Transverse colon (tissue), 4 donors: ENCODE results near the gene SLC12A7. TPM values are rescaled to one million over a fixed set of nuclear protein-coding genes. Genes with fewer than 3 reads are reported as not detected.

Experiments
- DNase-seq: peaks from one replicate; pipeline ENCODE4 v3.0.0-alpha.2; 2019
- H3K27ac ChIP-seq, 4 donors: fragments of 200-600 bp; sonication (generic); 2 replicates each; pipeline ENCODE4 v1.5.1; 2016 to 2018; ENCODE audit warnings: inconsistent platforms in 4 of 4
- H3K27me3 ChIP-seq: fragments of 200-600 bp; sonication (generic); 2 replicates; pipeline ENCODE4 v1.5.1; 2017; ENCODE audit warnings: inconsistent platforms
- H3K36me3 ChIP-seq, 4 donors: fragments of 200-600 bp; sonication (generic); 2 replicates each; pipeline ENCODE4 v1.5.1; 2017 to 2019; ENCODE audit warnings: inconsistent platforms in 4 of 4
- H3K4me1 ChIP-seq, 4 donors: fragments of 200-600 bp; sonication (generic); 2 replicates each; pipeline ENCODE4 v1.5.1; 2017 to 2020; ENCODE audit warnings: inconsistent platforms in 4 of 4
- H3K4me3 ChIP-seq, 4 donors: fragments of 200-600 bp; sonication (generic); 1 replicate in 1 of 4; 2 replicates in 3 of 4; pipeline versions ENCODE4 v1.5.1 to v1.6.1; 2017 to 2019; ENCODE audit warnings: inconsistent platforms in 4 of 4
- H3K9me3 ChIP-seq, 2 donors: fragments of 200-600 bp; sonication (generic); 2 replicates each; pipeline ENCODE4 v1.5.1; 2017 to 2019; ENCODE audit warnings: inconsistent platforms in 2 of 2
- EP300 ChIP-seq: sonication (generic); formaldehyde crosslinking; IDR thresholded peaks from one replicate; pipeline ENCODE4 v1.6.1; 2017; ENCODE audit warnings: antibody characterized with exemption, low read depth
- POLR2A ChIP-seq: fragments of 450-650 bp; IDR thresholded peaks from one replicate; pipeline ENCODE4 v1.6.1; 2016; ENCODE audit warnings: antibody characterized with exemption, mild to moderate bottlenecking, moderate library complexity
- POLR2AphosphoS5 ChIP-seq, 3 donors: sonication (generic); formaldehyde crosslinking; IDR thresholded peaks; one replicate each; pipeline ENCODE4 v1.6.1; 2016; ENCODE audit warnings: antibody characterized with exemption in 3 of 3
- WGBS, 2 donors: methylation state at CpG; one replicate each; pipeline ENCODE4 v1.1.5; 2018; ENCODE audit warnings: low coverage in 1 of 2; 5-methylcytosine and 5-hydroxymethylcytosine counted together
- in situ Hi-C, 4 donors: fragments of 200-750 bp; cut with MboI; loops; one replicate each; pipeline versions ENCODE4 v1.15.0 to v1.15.1; 2017; ENCODE audit warnings: low sequenced_read_pairs in 3 of 4, low pct_ligation_motif_present in 1 of 4, low pct_unique_long_range_greater_than_20kb in 1 of 4
- intact Hi-C: fragments of 100-400 bp; cut with DNase I; formaldehyde crosslinking; loops from one replicate; pipeline ENCODE4 v1.15.1; 2023; ENCODE audit warnings: low total_unique reads
- total RNA-seq, 4 donors: library from RNA; depleted of rRNA; stranded (reverse); fragments of >200 nt; gene quantifications; one replicate each; pipeline ENCODE4 v1.1.0, GENCODE V29; 2016
- TF ChIP-seq, protein P1 (sequence below), 5 experiments: fragments of 200-600 bp in 3 of 5; fragments of 450-650 bp in 2 of 5; sonication (generic) in 3 of 5; IDR thresholded peaks; 1 replicate in 2 of 5; 2 replicates in 3 of 5; pipeline ENCODE4 v1.5.1; 2016 to 2017; ENCODE audit warnings: antibody characterized with exemption in 5 of 5, inconsistent platforms in 3 of 5, mild to moderate bottlenecking in 2 of 5, moderate library complexity in 1 of 5

The SLC12A7 gene
- total RNA-seq, 4 donors from 2014 or later, result 60.7 to 144 (median 61.4) TPM

DNA sequence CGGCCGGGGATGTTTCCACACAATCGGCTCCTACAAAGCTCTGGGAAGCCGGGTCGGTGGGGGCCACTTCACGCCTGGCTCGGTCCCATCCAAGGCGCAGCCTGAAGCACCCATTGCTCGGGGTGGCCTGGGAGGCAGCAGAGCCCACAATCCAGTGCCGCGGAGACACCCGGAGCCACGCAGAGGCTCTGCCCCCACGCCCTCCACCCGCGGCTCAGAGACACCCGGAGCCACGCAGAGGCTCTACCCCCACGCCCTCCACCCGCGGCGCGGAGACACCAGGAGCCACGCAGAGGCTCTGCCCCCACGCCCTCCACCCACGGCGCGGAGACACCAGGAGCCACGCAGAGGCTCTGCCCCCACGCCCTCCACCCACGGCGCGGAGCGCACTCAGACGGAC, 31.9 kb downstream of the SLC12A7 start:
- no peak overlapping the region for H3K27ac ChIP-seq
- H3K36me3 ChIP-seq, result peaks cover 0 to 20% (median 9%) of the 10 kb centered on the region in 4 donors
- no peaks in the 10 kb centered on the region for H3K4me1 ChIP-seq
- H3K27me3 ChIP-seq, result no peaks in the 10 kb centered on the region
- in situ Hi-C loops (no loop called here), intact Hi-C loops (no loop called here)
- TF ChIP-seq POLR2A, result no peak
- TF ChIP-seq POLR2AphosphoS5 (IDR thresholded peaks at IDR 0.05), result no peak
- TF ChIP-seq EP300, result no peak
- TF ChIP-seq, protein P1, sequence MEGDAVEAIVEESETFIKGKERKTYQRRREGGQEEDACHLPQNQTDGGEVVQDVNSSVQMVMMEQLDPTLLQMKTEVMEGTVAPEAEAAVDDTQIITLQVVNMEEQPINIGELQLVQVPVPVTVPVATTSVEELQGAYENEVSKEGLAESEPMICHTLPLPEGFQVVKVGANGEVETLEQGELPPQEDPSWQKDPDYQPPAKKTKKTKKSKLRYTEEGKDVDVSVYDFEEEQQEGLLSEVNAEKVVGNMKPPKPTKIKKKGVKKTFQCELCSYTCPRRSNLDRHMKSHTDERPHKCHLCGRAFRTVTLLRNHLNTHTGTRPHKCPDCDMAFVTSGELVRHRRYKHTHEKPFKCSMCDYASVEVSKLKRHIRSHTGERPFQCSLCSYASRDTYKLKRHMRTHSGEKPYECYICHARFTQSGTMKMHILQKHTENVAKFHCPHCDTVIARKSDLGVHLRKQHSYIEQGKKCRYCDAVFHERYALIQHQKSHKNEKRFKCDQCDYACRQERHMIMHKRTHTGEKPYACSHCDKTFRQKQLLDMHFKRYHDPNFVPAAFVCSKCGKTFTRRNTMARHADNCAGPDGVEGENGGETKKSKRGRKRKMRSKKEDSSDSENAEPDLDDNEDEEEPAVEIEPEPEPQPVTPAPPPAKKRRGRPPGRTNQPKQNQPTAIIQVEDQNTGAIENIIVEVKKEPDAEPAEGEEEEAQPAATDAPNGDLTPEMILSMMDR (IDR thresholded peaks at IDR 0.05), result no peak
- no peak for DNase-seq
- H3K9me3 ChIP-seq, result no peaks in the 10 kb centered on the region
- H3K4me3 ChIP-seq, result no peak overlapping the region
- WGBS, 2 donors, result 94% methylated on average over 15 of the region's 35 CpGs; no CpG with 5 or more reads in 1 of the 2 donors

DNA sequence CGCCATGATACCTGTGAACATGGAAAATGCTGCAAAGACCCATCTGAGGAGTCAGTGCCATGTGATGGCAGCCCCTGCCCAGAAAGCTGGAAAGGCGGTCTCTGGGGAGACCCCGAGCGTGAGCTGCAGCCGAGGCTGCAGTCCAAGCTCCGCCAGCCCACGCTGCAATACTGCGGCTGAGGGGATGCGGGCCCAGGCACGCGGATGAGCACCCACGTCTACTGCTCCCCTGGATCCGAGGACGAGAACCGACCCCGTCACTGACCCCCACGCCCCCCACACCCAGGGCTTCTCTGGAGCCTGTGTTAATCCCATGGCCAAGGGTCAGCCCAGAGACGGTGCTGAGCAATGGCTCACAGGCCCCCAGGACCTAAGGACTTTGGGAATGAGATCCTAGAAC, 32.4 kb downstream of the SLC12A7 start:
- DNase-seq, result no peak
- Histone ChIP-seq H3K36me3 (peaks cover 0 to 23% (median 8%) of the 10 kb centered on the region in 4 donors), H3K27me3 (no peaks in the 10 kb centered on the region), H3K9me3 (no peaks in the 10 kb centered on the region), H3K4me1 (no peaks in the 10 kb centered on the region), H3K4me3 (no peak overlapping the region), H3K27ac (no peak overlapping the region)
- in situ Hi-C loops (no loop called here), intact Hi-C loops (no loop called here)
- TF ChIP-seq, protein P1 (IDR thresholded peaks at IDR 0.05), result no peak
- TF ChIP-seq POLR2AphosphoS5 (IDR thresholded peaks at IDR 0.05), result no peak
- no peak for TF ChIP-seq EP300
- TF ChIP-seq POLR2A, result no peak
- 95% methylated on average over 18 of the region's 18 CpGs; no CpG with 5 or more reads in 1 of the 2 donors for WGBS, 2 donors

DNA sequence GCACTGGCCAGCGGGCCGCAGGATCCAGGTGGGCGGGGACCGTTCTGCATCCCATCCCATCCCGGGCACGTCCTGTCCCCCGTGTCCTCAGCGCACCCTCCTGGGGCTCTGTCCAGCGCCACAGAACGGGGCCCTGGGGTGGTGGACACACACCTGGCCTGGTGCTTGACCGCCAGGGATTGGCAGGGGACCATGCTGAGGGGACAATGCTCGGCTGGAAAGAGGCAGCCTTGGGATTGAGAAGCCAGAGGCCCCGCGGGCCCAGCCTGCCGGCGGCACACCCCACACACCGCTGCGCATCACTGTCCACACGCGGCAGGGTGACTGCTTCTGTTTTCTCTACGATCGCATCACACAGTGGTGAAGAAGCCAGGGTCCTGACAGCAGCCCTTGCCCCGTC, 33.0 kb downstream of the SLC12A7 start:
- Histone ChIP-seq H3K9me3 (no peaks in the 10 kb centered on the region), H3K27ac (no peak overlapping the region), H3K4me1 (no peaks in the 10 kb centered on the region), H3K27me3 (no peaks in the 10 kb centered on the region), H3K36me3 (peaks cover 0 to 25% (median 5%) of the 10 kb centered on the region in 4 donors), H3K4me3 (no peak overlapping the region)
- no peak for DNase-seq
- intact Hi-C loops, result no loop called here
- TF ChIP-seq POLR2A, result no peak
- TF ChIP-seq, protein P1 (IDR thresholded peaks at IDR 0.05), result no peak
- TF ChIP-seq EP300, result no peak
- TF ChIP-seq POLR2AphosphoS5 (IDR thresholded peaks at IDR 0.05), result no peak
- in situ Hi-C loops, result no loop called here
- WGBS, 2 donors, result 94% methylated on average over 22 of the region's 23 CpGs; no CpG with 5 or more reads in 1 of the 2 donors

DNA sequence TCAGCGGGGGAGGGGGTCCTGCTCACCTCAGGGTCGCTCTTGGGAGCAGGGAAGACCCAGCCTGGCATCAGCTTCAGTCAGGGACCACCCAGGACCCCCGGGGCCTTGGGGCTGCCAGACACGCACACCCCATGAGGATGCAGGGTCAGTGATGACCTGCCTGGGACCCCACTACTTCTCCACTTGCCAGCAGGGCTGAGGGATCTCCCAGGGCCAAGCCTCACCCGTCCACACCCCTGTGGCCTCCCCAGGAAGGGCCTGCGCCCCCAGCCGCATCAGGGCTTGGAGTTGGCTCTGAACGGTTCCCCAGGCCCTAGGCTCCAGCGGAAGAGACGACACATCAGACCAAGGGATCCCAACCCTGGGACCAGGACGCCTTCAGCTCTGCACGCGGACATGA, 33.7 kb downstream of the SLC12A7 start:
- Histone ChIP-seq H3K4me1 (no peaks in the 10 kb centered on the region), H3K27ac (no peak overlapping the region), H3K4me3 (no peak overlapping the region), H3K27me3 (no peaks in the 10 kb centered on the region), H3K9me3 (no peaks in the 10 kb centered on the region), H3K36me3 (peaks cover 0 to 23% (median 6%) of the 10 kb centered on the region in 4 donors)
- TF ChIP-seq POLR2A, result no peak
- TF ChIP-seq, protein P1 (IDR thresholded peaks at IDR 0.05), result no peak
- no peak for TF ChIP-seq EP300
- no peak for TF ChIP-seq POLR2AphosphoS5 (IDR thresholded peaks at IDR 0.05)
- in situ Hi-C loops (no loop called here), intact Hi-C loops (no loop called here)
- no peak for DNase-seq
- whole genome bisulfite sequencing, 2 donors, result 88% methylated on average over 13 of the region's 13 CpGs; no CpG with 5 or more reads in 1 of the 2 donors
